Mammary epithelial cell (primary cell): ENCODE results near the gene SUPT20HL1.

Source experiments
- CTCF ChIP-seq, 2 donors: IDR thresholded peaks in 1 of 2; conservative IDR thresholded peaks in 1 of 2; 2 replicates each; pipeline ENCODE4 v1.5.1; 2011 to 2012; ENCODE audit warnings: inconsistent platforms in 2 of 2, low read length in 2 of 2, mild to moderate bottlenecking in 2 of 2, control low read depth in 1 of 2, low read depth in 1 of 2; ENCODE audit not compliant: insufficient read depth in 1 of 2; ENCODE audit errors: extremely low read depth in 1 of 2
- EZH2 ChIP-seq: IDR thresholded peaks from 2 replicates; pipeline ENCODE4 v1.6.1; 2012; ENCODE audit warnings: low read length, inconsistent platforms, borderline replicate concordance

GRCh38 chrX:24334461-24334860, 26.0 kb upstream of the SUPT20HL1 start:
- no peak for TF ChIP-seq CTCF (conservative IDR thresholded peaks at IDR 0.05 in 1 of 2, IDR thresholded peaks at IDR 0.05 in 1 of 2; ENCODE audit: extremely low read depth in 1 of 2, insufficient read depth in 1 of 2, low read depth in 1 of 2, low read length in 2 of 2)
- TF ChIP-seq EZH2: no peak
